Epidermal melanocyte (primary cell): ENCODE measurements around the gene NANOGP8.
A peak's percentile ranks its signal among the peaks of the same experiment; 100 is the strongest.
"Not testable (repeated sequence)": the region's sequence is repeated elsewhere in the genome, so short reads cannot be mapped to it uniquely, and the experiment has no call there.

Experiments
- DNase-seq: peaks from one replicate; pipeline ENCODE4 v3.0.0; 2011; ENCODE audit warnings: low spot score; ENCODE audit not compliant: insufficient read length

Gene NANOGP8

DNA sequence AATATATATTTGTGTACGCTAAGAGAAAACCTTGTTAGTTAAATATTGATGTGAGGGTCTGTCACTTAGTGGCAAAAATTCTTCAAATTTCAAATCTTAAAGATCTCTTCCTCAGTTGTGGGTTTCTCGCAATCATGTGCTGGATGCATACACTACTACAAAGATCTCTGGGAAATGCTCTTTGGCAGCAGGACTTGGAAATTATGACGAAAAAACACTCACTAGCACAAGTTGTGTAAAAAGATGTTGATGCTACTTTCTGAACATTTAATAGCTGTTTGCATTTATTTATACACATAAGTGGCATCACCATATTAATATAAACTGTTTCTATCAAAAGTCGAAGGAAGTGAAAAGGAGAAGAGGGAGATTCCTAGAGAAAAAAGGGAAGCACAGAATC lies 10.8 kb upstream of the NANOGP8 start:
- no peak for DNase-seq

DNA sequence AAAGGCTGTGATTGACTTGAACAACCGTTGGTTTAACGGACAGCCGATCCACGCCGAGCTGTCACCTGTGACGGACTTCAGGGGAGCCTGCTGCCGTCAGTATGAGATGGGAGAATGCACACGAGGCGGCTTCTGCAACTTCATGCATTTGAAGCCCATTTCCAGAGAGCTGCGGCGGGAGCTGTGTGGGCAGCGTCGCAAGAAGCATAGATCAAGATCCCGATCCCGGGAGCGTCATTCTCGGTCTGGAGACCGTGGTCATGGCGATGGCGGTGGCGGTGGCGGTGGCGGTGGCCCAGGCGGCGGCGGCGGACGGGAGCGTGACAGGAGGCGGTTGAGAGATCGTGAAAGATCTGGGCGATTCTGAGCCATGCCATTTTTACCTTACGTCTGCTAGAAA lies 7.8 kb upstream of the NANOGP8 start:
- DNase-seq, result no peak

DNA sequence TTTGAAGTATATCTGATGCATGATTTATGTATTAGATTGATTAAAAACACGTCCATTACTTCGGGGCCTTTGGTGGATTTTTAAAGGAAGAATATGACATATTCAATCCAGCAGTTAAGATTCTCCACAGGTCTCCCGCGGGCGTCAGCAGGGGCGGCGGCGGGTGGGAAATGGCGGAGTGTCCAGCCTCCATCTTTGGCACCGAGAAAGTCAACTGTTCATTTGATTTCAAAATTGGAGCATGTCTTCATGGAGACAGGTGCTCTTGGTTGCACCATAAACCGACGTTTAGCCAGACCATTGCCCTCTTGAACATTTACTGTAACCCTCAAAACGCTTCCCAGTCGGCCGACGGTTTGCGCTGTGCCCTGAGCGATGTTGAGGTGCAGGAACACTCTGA lies 7.2 kb upstream of the NANOGP8 start:
- DNase-seq, result no peak

DNA sequence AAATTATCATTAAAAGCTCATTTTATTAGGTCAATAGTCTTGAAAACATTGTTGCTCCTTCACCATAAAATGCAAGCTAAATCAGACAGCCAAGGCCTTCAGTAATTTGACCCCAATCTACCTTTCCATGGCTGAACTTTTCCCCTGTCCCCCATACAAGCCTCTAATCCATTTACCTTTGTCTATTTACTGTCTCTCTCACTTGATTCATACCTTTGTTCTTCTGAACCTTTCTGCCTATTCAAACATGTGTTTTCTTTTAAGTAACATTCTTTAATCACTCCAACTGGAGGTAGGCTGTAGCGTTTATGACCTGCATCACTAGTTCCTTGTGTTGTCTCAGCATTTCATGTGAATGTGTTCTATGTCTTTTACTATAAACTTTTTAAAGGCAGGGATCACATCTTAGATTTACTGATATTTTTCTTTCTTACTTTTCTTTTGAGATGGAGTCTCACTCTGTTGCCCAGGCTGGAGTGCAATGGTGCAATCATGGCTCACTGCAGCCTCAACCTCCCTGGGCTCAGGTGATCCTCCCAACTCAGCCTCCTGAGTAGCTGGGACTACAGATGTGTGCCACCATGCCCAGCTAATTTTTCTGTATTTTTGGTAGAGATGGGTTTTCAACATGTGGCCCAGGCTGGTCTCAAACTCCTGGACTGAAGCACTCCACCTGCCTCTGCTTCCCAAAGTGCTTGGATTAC lies 5.2 kb upstream of the NANOGP8 start:
- DNase-seq, result no peak

DNA sequence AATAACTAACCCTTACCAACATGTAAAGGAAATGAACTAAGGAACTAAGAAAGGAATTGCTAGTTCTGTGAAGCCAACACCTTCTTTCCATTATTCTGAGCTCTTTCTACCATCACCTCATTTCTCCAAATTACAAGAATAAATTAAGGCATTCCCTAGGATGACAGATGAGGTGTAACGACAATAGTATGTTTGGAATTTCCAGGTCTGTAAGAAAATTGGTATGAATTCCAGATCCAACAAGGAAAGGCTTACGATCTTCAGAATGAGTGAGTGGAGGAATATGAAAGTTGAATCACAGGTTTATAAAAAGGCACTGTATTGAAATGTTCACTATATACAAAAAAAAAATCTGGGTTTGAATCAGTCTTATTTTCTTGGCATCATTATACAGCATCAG lies 4.5 kb upstream of the NANOGP8 start:
- no peak for DNase-seq

DNA sequence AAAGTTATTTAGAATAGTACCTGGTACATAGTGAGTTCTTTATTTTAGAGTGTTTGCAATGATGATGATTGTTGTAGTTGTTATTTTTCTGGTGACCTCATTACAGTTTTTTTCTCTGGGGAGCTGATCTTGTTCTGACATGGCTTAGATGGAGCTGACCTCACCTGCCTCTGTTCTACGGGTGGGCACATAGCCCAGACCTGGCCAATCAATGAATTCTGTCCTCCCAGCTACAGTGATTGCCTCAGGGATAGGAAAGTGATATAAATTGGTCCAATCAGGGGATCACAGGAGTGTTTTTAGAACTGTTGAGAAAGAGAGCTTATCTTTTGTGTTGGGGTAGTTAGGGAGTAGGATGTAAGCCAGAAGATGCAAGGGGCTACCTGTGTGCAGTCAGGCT lies 3.2 kb upstream of the NANOGP8 start:
- no peak for DNase-seq

DNA sequence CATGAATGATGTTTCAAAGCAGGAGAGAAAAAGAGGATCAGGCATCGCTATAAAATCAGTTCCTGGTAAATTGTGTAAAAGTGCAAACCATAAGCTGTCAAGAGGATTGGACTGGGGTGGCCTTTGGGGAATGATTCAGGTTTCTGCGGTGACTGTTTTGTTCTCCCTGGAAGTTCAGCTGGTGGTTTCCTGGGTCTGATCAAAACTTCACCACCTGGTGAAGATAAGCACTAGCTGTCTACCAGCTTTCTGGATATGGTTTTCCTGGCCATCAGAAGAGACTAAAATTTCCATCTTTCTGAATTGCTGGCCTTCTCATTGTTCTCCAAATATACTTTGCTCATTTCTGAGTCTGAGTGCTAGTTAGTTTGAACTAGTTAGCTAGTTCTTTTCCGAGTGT lies 2.7 kb upstream of the NANOGP8 start:
- no peak for DNase-seq

DNA sequence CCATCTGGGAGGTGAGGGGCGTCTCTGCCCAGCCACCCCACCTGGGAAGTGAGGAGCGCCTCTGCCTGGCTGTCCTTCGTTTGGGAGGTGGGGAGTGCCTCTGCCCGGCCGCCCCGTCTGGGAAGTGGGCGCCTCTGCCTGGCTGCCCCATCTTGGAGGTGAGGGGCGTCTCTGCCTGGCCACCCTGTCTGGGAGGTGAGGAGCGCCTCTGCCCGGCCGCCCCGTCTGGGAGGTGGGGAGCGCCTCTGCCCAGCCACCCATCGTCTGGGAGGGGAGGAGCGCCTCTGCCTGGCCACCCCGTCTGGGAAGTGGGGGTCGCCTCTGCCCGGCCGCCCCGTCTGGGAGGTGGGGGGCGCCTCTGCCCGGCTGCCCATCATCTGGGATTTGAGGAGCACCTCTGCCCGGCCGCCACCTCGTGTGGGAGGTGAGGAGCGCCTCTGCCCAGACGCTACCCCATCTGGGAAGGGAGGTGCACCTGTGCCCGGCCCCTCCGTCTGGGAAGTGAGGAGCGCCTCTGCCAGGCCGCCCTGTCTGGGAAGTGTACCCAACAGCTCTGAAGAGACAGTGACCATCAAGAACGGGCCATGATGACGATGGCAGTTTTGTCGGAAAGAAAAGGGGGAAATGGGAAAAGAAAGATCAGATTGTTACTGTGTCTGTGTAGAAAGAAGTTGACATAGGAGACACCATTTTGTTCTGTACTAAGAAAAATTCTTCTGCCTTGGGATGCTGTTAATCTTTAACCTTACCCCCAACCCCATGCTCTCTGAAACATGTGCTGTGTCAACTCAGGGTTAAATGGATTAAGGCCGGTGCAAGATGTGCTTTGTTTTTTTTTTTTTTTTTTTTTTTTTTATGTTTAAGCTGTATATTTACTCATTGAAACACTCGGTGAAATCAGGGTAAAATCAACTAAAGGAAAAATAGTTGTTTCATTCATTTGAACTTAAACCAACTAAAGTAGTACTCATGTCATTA lies 2.4 kb downstream of the NANOGP8 start:
- not testable (repeated sequence) for DNase-seq

DNA sequence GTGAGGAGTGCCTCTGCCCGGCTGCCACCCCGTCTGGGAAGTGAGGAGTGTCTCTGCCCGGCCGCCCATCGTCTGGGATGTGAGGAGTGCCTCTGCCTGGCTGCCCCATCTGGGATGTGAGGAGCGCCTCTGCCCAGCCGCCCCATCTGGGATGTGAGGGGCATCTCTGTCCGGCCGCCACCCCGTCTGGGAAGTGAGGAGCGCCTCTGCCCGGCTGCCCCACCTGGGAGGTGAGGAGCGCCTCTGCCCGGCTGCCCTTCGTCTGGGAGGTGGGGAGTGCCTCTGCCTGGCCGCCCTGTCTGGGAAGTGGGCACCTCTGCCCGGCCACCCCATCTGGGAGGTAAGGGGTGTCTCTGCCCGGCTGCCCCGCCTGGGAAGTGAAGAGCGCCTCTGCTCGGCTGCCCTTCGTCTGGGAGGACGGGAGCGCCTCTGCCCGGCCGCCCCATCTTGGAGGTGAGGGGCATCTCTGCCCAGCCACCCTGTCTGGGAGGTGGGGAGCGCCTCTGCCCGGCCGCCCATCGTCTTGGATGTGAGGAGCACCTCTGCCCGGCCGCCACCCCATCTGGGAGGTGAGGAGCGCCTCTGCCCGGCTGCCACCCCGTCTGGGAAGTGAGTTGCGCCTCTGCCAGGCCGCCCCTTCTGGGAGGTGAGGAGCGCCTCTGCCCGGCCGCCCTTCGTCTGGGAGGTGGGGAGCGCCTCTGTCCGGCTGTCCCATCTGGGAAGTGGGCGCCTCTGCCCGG lies 3.3 kb downstream of the NANOGP8 start:
- DNase-seq, result not testable (repeated sequence)

DNA sequence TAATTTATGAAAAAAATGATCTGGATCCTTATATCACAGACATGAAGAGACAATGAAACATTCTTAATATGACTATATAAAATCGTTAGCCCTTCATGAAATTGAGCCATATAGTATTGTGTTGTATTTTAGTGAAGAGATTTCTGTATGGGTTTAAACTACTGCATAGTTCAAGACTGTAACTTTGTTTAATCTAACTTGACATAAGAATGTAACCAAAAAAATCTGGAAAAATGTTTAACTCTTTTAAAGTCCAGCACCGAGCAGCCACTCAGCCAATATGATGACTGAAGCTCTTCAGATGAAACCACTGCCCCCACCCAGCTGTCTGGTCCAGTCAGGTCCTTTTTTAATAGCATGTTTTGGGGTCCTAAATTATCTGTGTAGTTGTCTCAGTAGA lies 4.9 kb downstream of the NANOGP8 start:
- no peak for DNase-seq

DNA sequence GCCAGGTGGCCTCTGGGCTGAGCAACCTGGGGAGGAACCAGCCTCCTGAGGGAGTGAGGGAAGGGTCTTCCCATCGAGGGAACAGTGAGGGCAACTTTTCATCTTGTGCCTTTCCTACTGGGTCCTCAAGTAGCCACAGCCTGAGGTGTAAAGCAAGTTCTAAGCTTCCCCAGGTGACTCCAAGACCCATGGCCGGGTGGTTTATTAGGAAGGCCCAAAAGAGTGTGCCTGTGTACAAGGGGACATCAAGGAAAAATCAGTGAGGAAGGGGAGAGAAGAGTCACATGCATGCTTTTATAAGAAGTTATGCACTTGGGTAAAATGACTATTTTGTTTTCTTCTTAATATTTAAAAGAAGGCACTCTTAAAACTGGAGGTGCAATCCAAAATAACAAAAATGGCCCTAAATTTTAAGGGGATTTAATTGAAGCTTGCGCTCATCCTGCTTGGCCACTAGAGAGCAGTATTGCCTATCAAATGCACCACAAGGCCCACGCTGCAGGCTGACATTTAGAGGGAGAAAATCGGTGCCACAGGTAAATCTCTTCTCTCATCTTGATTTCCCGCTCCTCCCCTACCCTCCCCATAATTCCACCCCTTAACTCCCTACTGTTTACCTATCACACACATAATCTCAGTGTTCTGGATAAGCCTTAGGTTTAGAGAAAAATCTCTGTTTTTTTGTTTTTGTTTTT lies 6.7 kb downstream of the NANOGP8 start:
- peak; percentile 70 for DNase-seq

DNA sequence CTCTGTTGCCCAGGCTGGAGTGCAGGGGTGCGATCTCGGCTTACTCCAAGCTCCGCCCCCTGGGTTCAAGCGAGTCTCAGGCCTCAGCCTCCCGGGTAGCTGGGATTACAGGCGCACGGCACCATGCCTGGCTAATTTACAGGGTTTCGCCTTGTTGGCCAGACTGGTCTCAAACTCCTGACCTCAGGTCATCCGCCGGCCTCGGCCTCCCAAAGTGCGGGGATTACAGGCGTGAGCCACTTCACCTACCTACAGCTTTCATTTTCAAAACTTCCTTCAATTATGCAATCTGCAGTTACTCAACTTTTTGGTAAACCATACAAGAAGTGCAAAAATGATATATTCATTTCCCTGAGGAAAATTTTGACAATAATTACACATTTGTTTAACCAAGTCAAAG lies 14.0 kb downstream of the NANOGP8 start:
- DNase-seq, result no peak

DNA sequence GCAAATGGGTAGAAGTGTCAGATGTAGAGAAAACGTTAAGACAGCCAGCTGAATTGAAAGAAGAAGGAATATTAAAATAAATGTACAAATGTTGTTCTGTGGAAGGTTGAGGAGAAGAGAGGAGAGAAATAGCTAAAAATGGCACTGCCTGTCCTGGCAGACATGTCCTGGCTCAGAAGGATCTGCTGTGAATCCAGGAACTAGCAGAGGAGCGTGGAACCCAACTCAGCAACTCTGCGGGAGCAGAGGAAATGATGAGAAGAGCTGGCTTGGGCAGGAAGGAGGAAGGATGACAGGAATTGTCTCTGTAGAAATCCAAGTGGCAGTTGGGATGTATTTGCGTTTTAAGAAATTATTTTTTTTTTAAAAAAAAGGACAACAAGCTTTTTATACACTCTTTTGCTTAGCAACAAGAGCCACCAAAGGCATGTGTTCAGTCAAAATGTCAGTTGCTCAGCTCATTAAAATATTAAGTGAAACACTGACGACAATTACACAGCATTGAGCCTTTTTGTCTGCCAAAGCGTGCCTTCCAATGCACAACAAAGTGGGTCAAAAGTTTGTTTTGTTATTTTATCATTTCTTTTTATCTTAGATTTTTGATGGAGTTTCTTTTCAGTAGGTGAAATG lies 16.1 kb downstream of the NANOGP8 start:
- DNase-seq, result no peak

DNA sequence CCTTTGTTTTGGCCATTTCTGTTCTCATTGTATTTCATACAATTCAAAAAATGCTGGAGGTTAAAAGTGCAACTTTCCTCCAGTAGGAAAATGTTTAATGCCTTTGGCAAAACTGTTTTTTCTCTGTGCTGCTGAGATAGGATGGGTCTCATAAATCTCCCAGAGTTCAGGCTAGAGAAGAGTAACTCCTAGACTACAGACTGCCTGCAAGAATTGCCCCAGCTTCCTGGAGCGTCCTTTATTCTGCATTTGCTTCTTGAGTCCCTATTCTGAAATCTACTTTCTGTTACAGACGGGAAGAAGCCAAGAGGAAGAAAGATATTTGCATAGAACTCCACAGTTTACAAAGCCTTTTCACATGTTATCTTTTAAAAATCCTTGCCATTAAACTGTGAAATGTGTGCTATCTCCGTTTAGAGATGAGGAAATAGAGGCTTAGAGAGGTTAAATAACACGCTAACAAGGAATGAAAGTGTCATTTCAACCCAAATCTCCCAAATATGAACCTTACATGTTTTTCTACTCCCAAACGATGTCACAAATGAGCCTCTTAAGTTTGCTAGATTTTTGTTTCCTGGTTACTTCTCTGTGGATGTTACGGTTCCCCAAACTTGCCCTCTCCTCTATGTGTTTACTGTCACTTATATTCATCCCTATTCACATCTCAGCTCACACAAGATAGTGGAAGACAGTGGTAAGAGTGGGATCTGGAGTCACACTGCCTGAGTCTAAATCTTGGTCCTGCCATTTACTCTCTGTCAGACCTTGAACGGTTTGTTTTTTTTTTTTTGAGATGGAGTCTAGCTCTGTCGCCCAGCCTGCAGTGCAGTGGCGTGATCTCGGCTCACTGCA lies 17.4 kb downstream of the NANOGP8 start:
- no peak for DNase-seq

DNA sequence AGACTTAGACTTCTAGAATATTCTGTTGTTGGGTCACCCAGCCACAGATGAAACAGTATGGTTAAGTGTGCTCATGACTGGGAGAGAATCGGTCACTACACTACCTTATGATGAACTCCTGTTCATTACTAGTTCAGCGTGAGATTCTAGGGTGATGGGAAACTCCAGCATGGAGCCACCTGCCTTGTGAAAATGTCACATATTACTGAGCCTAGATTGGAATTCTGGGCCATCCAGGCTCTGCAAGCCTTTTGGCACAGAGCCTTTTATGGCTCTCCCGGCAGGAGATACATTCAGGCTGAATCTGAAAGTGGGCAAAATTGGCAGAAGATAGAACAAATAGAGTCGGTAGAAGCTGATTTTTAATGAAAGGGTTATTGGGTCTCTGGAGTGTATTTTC lies 19.0 kb downstream of the NANOGP8 start:
- DNase-seq, result no peak

DNA sequence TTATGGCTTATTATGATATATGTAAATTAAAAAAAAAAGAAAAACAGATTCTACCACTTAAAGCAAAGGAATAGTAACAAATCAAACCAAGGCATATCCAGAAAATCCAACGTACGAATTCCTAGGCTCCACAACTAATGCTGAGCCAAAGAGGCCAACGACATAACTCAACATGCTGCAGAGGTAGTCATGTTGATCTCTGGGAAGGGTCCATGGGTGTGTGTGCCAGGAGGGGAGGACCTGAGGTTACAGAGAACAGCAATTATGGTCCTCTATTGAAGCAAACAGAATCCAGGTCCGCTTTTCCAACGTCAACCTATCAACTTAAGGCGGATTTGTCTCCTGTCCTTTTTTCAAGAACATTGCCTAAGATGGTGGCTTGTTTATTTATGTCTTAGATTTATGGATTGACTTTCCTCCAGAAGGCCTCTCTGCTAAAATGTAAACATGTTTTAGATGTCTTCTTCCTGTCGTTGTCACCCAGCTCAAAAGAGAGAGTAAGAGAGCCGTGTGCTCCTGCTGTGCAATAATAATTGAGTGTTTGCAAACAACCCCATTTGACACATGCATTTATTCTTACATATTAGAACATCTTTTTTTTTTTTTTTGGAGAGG lies 20.4 kb downstream of the NANOGP8 start:
- DNase-seq, result no peak

DNA sequence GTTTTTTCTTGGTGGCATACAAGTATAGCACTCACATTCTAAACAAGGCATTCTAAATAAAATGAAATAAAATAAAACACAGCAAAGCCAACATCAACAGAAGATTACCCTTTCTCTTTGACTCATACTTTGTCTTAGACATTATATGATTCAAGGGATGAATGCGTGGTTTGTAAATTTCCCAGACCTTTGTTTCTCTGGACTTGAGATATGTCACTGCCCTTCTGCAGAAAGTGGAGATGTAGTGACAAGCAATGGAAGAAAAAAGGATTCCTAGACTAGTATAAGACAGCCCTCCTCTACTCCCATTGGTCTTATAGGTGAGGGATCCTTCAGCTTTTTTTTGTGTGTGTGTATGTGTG lies 22.4 kb downstream of the NANOGP8 start:
- no peak for DNase-seq

DNA sequence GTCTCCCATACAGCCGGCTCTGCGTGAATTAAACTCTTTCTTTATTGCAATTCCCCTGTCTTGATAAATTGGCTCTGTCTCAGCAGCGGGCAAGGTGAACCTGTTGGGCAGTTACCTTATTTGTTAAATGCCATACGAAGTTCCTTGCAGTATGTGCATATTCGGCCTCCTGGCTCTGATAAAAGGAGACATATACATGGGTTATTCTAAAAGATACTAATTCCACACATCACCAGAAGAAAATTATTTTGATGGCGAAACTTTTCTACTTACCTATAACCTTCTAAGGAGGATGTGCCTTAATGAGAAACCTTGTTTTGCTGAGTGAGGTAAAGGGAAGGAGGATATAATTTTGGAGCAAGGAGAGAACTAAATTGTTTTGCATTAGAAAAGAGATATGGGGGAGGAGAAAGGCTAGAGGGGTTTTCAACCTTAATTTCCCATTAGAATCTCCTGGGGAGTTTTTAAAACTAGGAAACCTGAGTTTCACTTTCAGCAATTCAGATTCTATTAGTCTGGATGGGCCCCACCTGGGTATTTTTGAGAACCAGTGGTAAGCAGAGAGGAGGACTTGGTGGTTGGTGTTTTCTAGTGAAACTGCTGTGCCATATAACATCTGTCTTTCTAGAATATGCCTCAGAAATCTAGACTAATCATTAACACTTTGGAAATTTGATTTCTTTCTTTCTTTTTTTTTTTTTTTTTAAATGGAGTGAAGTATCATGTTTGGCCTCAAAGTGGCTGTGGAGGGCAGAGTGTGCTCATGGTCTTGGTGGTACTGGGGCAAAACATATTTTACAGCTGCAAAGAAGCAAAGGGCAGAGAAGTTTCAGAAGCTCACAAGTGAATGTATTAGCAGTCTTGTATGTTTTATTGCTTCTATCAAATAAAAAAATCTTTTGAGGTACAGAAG lies 23.0 kb downstream of the NANOGP8 start:
- no peak for DNase-seq
